GM13976 (cell line): ENCODE results near the gene DYNC2H1.
"Not testable (repeated sequence)": the region's sequence is repeated elsewhere in the genome, so short reads cannot be mapped to it uniquely, and the experiment has no call there.

Source experiments
- DNase-seq: peaks from one replicate; pipeline ENCODE4 v3.0.0; 2012; ENCODE audit warnings: low spot score
- CTCF ChIP-seq: IDR thresholded peaks from 2 replicates; pipeline ENCODE4 v1.5.1; 2012; ENCODE audit warnings: borderline replicate concordance, mild to moderate bottlenecking; ENCODE audit not compliant: insufficient read depth; ENCODE audit errors: extremely low read depth, missing control alignments, control extremely low read depth
- in situ Hi-C: fragments of 300-500 bp; cut with MboI; formaldehyde crosslinking; loops from one replicate; pipeline ENCODE4 v1.12.0; 2022; ENCODE audit warnings: low sequenced_read_pairs, mixed read lengths, inconsistent platforms; ENCODE audit not compliant: unreplicated experiment

DYNC2H1 gene

GRCh38 chr11:103111400-103111799, 2.2 kb downstream of the DYNC2H1 start:
- in situ Hi-C loops = no loop called here
- TF ChIP-seq CTCF = no peak
- DNase-seq = no peak

GRCh38 chr11:103112364-103112763, 3.1 kb downstream of the DYNC2H1 start:
- DNase-seq = no peak
- in situ Hi-C loops = no loop called here
- no peak for TF ChIP-seq CTCF

- TF ChIP-seq CTCF = no peak
- in situ Hi-C loops = no loop called here
- no peak for DNase-seq
Measured at GRCh38 chr11:103114836-103115235, 5.6 kb downstream of the DYNC2H1 start.

GRCh38 chr11:103125462-103125861, 16.2 kb downstream of the DYNC2H1 start:
- DNase-seq = no peak
- TF ChIP-seq CTCF = no peak
- in situ Hi-C loops = no loop called here

GRCh38 chr11:103141986-103142385, 32.8 kb downstream of the DYNC2H1 start:
- in situ Hi-C loops, DNase-seq: not testable (repeated sequence)

- no peak for DNase-seq
- TF ChIP-seq CTCF = no peak
- in situ Hi-C loops = no loop called here
Measured at GRCh38 chr11:103147627-103148026, 38.4 kb downstream of the DYNC2H1 start.

GRCh38 chr11:103157542-103157941, 48.3 kb downstream of the DYNC2H1 start:
- in situ Hi-C loops = no loop called here
- no peak for DNase-seq
- TF ChIP-seq CTCF = no peak
